OCI-LY7 (cell line): ENCODE results near the gene GRK6. TPM values are rescaled to one million over a fixed set of nuclear protein-coding genes. Genes with fewer than 3 reads are reported as not detected.

Experiments
- BruUV-seq: library from RNA; stranded (reverse); fragments of 400-500 nt; replicated peaks from 2 replicates; lab custom pipeline; 2021; lab: Mats Ljungman, UMichigan
- CTCF ChIA-PET: fragments of 300-600 bp; sonication (Branson Sonifier 250); formaldehyde crosslinking; loops from one replicate; lab custom pipeline; 2022; ENCODE audit warnings: antibody characterized with exemption; ENCODE audit not compliant: unreplicated experiment; lab: Charles Lee
- POLR2A ChIA-PET: fragments of 300-600 bp; sonication (Branson Sonifier 250); formaldehyde crosslinking; loops from one replicate; lab custom pipeline; 2022; ENCODE audit warnings: antibody characterized with exemption; lab: Charles Lee
- DNase-seq: peaks from one replicate; pipeline ENCODE4 v3.0.0-alpha.2; 2015; ENCODE audit warnings: low spot score
- H2AFZ ChIP-seq: fragments of 200-600 bp; sonication (generic), shearing (Covaris generic); 2 replicates; pipeline ENCODE4 v1.6.1; 2014; ENCODE audit warnings: mild to moderate bottlenecking, antibody characterized with exemption, low read length, moderate library complexity
- H3K27ac ChIP-seq: fragments of 200-600 bp; sonication (generic); 2 replicates; pipeline ENCODE4 v1.5.1; 2014; ENCODE audit warnings: mixed run types, low read depth, mild to moderate bottlenecking, moderate library complexity, low read length, inconsistent platforms; ENCODE audit not compliant: poor library complexity, severe bottlenecking
- H3K36me3 ChIP-seq: fragments of 200-600 bp; sonication (generic); 2 replicates; pipeline ENCODE4 v1.6.1; 2014; ENCODE audit warnings: mild to moderate bottlenecking, antibody characterized with exemption, low read length, moderate library complexity, mixed read lengths; ENCODE audit not compliant: insufficient read depth
- H3K4me1 ChIP-seq: fragments of 200-600 bp; sonication (generic); 2 replicates; pipeline ENCODE4 v1.5.1; 2014; ENCODE audit warnings: mild to moderate bottlenecking, low read length; ENCODE audit not compliant: insufficient read depth, poor library complexity, severe bottlenecking
- H3K4me2 ChIP-seq: fragments of 200-600 bp; sonication (generic); 2 replicates; pipeline ENCODE4 v1.6.1; 2014; ENCODE audit warnings: mild to moderate bottlenecking, low read length
- H3K4me3 ChIP-seq: fragments of 200-600 bp; sonication (generic); 2 replicates; pipeline ENCODE4 v1.5.1; 2014; ENCODE audit warnings: mild to moderate bottlenecking, low read depth, low read length; ENCODE audit not compliant: poor library complexity, severe bottlenecking
- H3K79me2 ChIP-seq: fragments of 200-600 bp; sonication (generic); 2 replicates; pipeline ENCODE4 v1.6.1; 2016; ENCODE audit warnings: low read depth, mild to moderate bottlenecking, low read length, moderate library complexity, mixed read lengths; ENCODE audit not compliant: insufficient read depth
- H3K9me2 ChIP-seq: fragments of 200-600 bp; sonication (generic); 2 replicates; pipeline ENCODE4 v1.6.1; 2016; ENCODE audit warnings: mild to moderate bottlenecking, low read length, mixed read lengths; ENCODE audit not compliant: insufficient read depth
- H3K9me3 ChIP-seq: fragments of 200-600 bp; sonication (generic); 2 replicates; pipeline ENCODE4 v1.6.1; 2014; ENCODE audit warnings: mild to moderate bottlenecking, mixed run types, low read length, mixed read lengths
- H4K20me1 ChIP-seq: fragments of 200-600 bp; sonication (generic); 2 replicates; pipeline ENCODE4 v1.6.1; 2014; ENCODE audit warnings: mild to moderate bottlenecking, antibody characterized with exemption, low read length, moderate library complexity, mixed read lengths; ENCODE audit not compliant: insufficient read depth
- CTCF ChIP-seq: fragments of 200-600 bp; sonication (generic); conservative IDR thresholded peaks from 2 replicates; pipeline ENCODE4 v1.5.1; 2014; ENCODE audit warnings: mild to moderate bottlenecking, antibody characterized with exemption, low read length, moderate library complexity, mixed read lengths
- EZH2phosphoT487 ChIP-seq: fragments of 200-600 bp; sonication (generic); IDR thresholded peaks from 2 replicates; pipeline ENCODE4 v1.6.1; 2018; ENCODE audit warnings: low read depth, borderline replicate concordance, mild to moderate bottlenecking, mixed run types, antibody characterized with exemption, low read length, moderate library complexity, mixed read lengths
- intact Hi-C: fragments of 100-400 bp; cut with micrococcal nuclease; formaldehyde crosslinking; loops from one replicate; pipeline ENCODE4 v1.10.0; 2022; ENCODE audit not compliant: unreplicated experiment
- total RNA-seq, 2 experiments: library from RNA; depleted of rRNA in 1 of 2; stranded (reverse); fragments of >200 nt in 1 of 2; shearing (Covaris generic) in 1 of 2; gene quantifications; 2 replicates each; pipeline ENCODE4 v1.2.3, GENCODE V29; 2014 to 2022

Gene GRK6
- total RNA-seq, 2 experiments from 2014 or later = 46.2 to 99.4 TPM

GRCh38 chr5:177409043-177409801 lies 17.3 kb upstream of the GRK6 start, which contains the start of gene F12:
Gene F12, minus strand, starts transcription at chr5:177409564. Its CDS starts 37 bp downstream, at chr5:177409527.
- Histone ChIP-seq H3K9me3 (no peaks in the 10 kb centered on the region), H3K27ac (no peak within 1 kb of the TSS)

GRCh38 chr5:177410575-177410974 lies 15.9 kb upstream of the GRK6 start:
- no TSS peak for BruUV-seq

More at GRCh38 chr5:177409043-177409801, 17.3 kb upstream of the GRK6 start, which contains the start of gene F12:
- H2AFZ ChIP-seq = no peak within 1 kb of the TSS
- no peak within 1 kb of the TSS for H3K4me2 ChIP-seq
- H4K20me1 ChIP-seq = no peaks in the 10 kb centered on the region
- no peaks in the 10 kb centered on the region for H3K79me2 ChIP-seq
- no peaks in the 10 kb centered on the region for H3K9me2 ChIP-seq
- no peak for TF ChIP-seq CTCF
- no peak for TF ChIP-seq EZH2phosphoT487
- intact Hi-C loops = loop anchor here (10.0 kb wide), 1 partner anchor 186 kb away; the partner anchor contains the start of gene TMED9
- no peak within 1 kb of the TSS for H3K4me3 ChIP-seq
- no TSS peak for BruUV-seq
- DNase-seq = no peak
- CTCF ChIA-PET = no interaction called here
- POLR2A ChIA-PET = interaction anchor here (0.5 to 1.9 kb wide), 6 partner anchors 10 to 301 kb away, joined by 3 to 6 read pairs (median 4); partner anchors contain the start of gene GRK6
- peaks cover 10% of the 10 kb centered on the region for H3K4me1 ChIP-seq
- H3K36me3 ChIP-seq = no peaks in the 10 kb centered on the region

More at GRCh38 chr5:177410575-177410974, 15.9 kb upstream of the GRK6 start:
- ChIA-PET POLR2A (no interaction called here), CTCF (no interaction called here)
- no peaks in the 10 kb centered on the region for H3K9me3 ChIP-seq
- no peaks in the 10 kb centered on the region for H4K20me1 ChIP-seq
- H3K4me2 ChIP-seq = no peak overlapping the region
- H2AFZ ChIP-seq = no peak overlapping the region
- TF ChIP-seq EZH2phosphoT487 (no peak), CTCF (no peak)
- DNase-seq = no peak
- H3K36me3 ChIP-seq = no peaks in the 10 kb centered on the region
- intact Hi-C loops = no loop called here
- H3K27ac ChIP-seq = no peak overlapping the region
- H3K4me3 ChIP-seq = no peak overlapping the region
- H3K4me1 ChIP-seq = peaks cover 5% of the 10 kb centered on the region
- H3K9me2 ChIP-seq = no peaks in the 10 kb centered on the region
- no peaks in the 10 kb centered on the region for H3K79me2 ChIP-seq
